ACHN (cell line): Measurements from ENCODE around the gene GRHPR.
"Not testable (repeated sequence)": the region's sequence is repeated elsewhere in the genome, so short reads cannot be mapped to it uniquely, and the experiment has no call there.

ENCODE experiments used
- DNase-seq: peaks from one replicate; pipeline ENCODE4 v3.0.0-alpha.2; 2015
- in situ Hi-C: cut with HindIII; loops from 2 replicates; pipeline ENCODE4 v1.10.0; 2017; ENCODE audit warnings: low sequenced_read_pairs, low pct_ligation_motif_present, low pct_unique_long_range_greater_than_20kb

GRHPR gene

DNA sequence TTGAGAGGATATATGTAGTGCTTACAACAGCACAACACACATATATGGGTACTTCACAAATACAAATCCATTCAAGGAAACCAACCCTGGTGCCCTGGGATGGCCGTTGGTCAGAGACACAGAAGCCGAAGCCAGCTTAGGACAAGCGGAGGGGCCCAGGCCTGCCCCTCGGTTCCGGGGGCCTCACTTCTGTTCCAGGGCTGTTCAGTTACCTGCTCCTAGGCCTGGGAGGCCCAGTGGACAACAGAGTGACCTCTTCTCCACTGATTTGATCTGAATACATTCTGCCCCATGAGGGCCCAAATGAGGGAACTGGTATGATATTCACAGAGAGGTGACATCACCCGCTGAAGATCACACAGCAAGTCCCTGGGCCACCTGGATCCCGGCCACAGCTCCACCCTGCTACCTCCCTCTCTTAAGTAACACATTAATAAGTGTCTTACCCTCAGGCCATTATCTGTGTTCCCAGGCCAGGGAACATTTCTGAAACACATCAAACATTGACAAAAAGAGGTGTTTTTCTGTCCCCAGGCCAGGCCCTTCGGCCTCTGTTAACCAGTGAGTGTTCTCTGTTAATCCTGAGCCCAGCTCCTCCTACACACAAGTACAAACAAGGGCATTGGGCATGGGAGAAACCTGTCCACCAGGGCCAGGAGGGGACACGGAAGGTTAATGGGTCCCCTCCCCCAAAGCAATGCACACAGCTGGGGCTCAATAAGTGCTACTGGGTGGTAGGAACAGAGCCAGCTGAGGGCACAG lies 4.5 kb upstream of the GRHPR start:
- no peak for DNase-seq
- in situ Hi-C loops, result no loop called here

DNA sequence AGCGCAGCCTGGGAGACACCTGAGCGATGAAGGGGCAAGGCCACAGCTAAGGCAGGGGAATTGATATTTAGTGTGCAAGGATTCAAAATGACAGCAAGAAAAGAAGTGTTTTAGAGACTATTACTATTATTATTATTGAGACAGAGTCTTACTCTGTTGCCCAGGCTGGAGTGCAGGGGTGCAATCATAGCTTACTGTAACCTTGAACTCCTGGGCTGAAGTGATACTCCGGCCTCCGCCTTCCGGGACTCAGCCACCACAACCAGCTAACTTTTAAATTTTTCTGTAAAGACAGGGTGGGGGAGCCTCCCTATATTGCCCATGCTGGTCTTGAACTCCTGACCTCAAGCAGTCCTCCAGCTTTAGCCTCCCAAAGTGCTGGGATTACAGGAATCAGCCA lies 3.3 kb upstream of the GRHPR start:
- in situ Hi-C loops, result no loop called here
- no peak for DNase-seq

DNA sequence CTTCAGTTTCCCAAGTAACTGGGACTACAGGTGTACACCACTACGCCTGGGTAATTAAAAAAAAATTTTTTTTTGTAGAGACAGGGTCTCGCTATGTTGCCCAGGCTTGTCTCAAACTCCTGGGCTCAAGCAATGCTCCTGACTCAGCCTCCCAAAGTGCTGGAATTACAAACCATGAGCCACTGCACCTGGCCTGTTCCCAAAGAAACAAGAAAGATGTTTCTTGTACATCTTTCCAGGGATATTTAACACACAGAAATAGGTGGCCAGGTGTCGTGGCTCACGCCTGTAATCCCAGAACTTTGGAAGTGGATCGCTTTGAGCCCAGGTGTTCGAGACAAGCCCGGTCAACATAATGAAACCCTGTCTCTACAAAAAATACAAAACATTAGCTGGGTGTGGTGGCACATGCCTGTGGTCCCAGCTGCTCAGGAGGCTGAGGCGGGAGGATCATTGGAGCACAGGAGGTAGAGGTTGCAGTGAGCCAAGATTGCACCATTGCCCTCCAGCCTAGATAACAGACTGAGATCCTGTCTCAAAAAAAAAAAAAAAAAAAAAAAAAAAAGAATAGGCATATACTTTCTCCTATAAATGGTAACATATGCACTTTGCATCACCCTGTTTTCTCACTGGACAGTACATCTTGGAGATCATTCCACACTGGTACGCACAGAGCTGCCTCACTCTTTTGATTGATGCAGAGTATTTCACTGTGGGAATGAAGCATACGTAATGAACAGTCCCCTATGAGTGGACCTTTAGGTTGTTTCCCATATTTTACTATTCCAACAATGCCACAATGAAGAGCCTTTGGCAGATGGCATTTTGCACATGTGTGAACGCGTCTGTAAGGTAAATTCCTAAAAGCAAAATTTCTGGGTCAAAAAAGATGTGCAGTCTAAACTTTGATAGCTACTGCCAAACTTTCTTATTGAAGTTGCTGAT lies 2.0 kb upstream of the GRHPR start:
- DNase-seq, result no peak
- in situ Hi-C loops, result no loop called here

DNA sequence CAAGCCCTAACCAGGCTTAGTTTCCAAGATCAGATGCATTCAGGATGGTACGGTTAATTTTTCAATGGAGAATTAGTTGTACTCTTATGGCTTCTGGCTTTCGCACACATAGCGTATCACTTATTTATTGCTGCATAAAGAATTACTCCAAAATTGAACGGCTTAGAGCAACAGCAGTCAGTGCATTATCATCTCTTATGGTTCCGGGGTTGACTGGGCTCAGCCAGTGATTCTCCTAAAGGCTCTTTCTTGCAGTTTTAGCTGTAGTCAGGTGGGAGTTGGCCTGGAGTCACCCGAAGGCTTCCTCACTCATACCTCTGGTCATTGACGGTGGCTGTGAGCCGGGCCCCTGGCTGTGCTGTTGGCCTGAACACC lies 595 bp upstream of the GRHPR start:
- in situ Hi-C loops, result no loop called here
- DNase-seq, result peak; percentile 17

DNA sequence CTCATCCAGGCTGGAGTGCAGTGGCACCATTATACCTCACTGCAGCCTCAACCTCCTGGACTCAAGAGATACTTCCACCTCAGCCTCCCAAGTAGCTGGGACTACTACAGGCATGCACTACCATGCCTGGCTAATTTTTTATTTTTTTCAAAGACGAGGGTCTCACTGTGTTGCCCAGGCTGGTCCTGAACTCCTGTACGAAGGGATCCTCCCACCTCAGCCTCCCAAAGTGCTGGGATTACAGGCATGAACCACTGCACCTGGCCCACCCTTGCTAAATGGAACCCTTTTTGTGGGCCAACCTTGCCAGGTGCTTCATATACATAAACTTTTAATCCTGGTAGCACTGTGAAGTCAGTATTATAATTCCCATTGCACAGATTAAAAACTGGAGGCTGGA lies 1.0 kb downstream of the GRHPR start:
- DNase-seq, result no peak
- in situ Hi-C loops, result no loop called here

DNA sequence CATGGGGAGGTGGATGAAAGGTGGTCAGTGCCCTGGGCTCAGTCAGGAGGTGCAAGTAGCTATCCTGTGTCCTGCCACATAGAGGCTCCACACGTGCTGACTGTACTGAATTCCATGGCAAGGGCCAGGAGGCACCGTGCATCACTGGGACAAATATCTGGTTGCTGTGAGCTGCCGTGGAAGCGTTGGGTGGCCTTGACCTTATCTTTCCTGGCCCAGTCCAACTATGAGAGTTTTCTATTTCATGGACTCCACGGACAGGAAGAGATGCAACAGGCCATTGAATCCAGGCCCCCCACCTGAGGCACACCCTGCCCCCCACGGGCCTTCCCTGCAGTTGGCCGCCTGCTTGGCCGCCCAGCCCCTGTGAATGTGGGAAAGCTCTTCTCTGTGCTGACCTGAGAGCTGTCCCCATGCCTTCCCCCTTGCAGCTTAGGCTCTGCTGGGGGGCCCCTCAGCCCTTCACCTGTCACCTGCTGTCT lies 1.7 kb downstream of the GRHPR start:
- no peak for DNase-seq
- in situ Hi-C loops, result no loop called here

DNA sequence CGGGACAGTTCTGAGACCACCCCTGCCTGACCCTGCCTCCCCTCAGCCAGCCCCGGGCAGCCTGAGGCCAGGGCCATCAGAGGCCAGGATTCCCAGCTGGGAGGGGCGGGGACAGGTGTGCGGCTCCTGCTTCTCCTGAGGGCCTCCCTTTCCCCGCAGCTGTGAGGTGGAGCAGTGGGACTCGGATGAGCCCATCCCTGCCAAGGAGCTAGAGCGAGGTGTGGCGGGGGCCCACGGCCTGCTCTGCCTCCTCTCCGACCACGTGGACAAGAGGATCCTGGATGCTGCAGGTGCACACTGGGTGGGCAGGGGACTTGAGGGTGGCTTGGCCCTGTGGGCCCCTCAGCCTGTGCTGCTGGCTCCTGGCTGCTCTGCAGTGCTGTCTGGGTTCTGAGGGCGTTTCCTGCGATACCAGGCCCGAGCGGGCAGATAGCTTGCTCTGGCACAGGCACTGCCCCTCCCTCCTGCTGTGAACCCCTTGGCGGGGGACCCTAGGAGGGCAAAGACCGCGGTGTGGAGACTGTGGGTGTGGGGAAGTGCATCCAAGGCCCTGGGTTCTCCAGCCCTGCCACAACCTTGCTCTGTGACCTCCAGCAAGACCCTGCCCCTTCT lies 2.3 kb downstream of the GRHPR start:
- in situ Hi-C loops, result no loop called here
- no peak for DNase-seq

DNA sequence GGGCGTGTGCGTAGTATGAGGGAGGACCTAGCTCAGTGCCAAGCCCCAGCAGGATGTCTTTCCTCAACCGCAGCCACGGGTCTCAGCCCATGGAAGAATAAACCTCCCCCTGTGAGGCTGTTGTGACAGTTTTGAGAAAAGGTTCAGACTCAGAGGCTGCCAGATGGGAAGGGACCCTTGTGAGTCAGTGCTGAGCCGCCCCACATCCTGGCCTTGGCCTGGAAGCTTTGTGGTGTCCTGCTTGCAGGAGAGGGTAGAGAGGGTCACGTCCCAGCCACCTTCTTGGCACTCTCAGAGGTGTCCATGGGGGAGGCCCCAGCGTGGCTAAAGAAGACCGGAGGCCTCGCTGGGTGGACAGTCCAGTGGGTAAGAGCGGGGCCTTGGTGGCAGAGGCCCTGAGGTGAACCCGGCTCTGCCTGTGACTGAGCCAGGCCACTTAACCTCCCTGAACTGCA lies 2.8 kb downstream of the GRHPR start:
- DNase-seq, result no peak
- in situ Hi-C loops, result no loop called here

DNA sequence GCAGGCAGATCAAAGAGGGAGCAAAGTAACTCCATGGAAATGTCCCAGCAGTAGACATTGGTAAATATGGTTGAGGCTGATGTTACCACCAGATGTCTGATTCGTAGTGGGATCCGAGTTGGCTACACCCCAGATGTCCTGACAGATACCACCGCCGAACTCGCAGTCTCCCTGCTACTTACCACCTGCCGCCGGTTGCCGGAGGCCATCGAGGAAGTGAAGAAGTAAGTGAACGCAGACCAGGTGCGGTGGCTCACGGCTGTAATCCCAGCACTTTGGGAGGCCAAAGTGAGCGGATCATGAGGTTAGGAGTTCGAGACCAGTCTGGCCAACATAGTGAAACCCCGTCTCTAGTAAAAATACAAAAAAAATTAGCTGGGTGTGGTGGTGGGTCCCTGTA lies 3.9 kb downstream of the GRHPR start:
- in situ Hi-C loops, DNase-seq: not testable (repeated sequence)

DNA sequence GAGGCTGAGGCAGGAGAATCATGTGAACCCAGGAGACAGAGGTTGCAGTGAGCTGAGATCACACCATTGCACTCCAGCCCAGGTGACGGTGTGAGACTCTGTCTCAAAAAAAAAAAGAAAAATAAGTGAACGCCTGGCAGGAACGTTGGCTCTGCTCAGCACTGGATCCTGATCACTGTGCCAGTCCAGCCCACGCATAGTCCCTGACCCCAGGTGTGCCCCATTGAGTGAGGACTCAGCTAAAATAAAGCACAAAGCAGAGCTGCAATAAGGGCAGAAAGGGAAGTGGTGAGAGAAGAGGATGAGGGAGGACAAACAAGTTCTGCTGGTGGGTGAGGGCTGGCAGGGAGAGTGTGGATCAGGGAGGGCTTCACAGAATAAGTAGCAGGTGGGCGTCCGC lies 4.3 kb downstream of the GRHPR start:
- in situ Hi-C loops, result no loop called here
- DNase-seq, result no peak

DNA sequence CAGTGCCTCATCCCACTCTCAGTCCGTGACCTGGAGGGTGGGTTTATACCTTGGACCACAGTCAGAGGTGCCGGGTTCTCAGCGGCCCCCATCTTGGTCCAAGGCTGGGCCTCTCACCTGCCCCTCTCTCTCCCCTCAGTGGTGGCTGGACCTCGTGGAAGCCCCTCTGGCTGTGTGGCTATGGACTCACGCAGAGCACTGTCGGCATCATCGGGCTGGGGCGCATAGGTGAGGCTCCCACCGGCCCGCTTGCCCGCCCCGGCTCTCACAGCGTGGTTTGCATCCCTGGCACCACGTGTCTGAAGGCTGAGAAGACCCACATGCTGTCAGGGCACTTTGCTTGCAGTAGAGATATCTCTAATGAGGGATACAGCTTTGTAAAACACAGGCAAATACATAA lies 5.8 kb downstream of the GRHPR start:
- no peak for DNase-seq
- in situ Hi-C loops, result no loop called here

DNA sequence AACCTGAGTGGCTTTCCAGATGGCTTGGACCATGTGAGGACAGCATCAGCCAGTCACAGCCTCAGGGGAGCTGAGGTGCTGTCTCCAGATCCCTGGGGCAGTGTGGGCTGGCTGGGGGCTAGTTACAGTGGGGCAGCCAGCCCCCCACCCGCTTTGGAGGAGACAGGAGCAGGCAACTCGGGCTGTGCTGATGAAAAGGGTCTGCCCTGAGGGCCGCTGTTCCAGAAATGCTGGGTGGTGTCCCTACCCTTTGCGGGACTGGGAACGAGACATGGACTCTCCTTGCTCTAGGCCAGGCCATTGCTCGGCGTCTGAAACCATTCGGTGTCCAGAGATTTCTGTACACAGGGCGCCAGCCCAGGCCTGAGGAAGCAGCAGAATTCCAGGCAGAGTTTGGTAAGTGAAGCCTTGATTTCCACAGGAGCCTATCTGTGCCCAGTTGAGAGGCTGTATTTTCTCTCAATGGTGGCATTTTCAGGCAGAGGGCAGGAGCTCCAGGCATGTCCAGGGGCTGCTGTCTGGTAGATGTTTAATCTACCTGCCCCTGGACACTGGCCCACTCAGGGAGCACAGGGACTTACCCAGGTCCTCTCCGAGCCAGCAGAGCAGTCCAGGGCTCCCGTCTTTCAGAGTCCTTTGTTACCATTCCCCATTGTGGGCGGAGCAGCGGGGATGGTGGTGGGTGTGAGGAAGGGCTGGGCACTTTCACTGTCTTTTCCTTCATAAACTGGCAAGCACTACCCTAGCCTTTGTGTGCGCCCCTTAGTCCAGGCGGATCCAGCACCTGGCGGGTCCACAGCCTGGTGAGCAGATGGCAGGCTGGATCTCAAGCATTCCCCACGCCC lies 7.2 kb downstream of the GRHPR start:
- in situ Hi-C loops, result no loop called here
- DNase-seq, result no peak

DNA sequence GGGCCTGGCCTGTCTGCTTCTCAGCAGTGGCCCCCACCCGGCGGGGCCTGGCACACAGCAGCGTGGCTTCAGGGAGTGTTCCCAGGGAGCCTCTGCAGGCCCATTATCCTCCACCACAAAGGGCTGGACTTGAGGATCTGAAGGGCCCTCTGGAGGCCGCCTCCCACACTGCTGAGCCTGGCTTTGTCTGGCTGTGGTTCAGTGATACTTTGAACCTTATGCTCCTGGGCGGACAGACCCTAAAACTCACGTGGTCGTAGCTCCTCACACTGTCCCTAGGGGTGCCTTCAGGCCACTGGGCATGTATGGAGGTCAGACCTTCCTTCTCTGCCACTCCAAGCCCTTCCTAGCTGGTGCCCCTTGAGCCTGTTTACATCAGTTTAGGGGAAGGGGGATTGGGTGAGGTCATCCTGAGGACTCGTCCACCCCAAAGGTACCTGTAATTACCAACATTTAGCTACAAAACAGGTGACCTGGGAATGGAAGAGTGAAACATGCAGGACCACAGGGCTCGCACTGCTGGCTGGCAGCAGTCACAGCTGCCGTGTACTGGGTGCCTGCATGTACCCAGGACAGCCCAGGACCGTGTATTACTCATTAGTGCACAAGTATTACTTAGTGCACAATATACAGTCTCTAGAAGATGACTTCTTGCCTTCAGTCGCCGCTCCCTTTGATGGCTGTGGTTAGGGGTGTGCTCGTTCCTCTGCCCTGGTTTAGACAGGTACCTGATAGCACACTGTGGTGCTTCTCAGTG lies 8.5 kb downstream of the GRHPR start:
- no peak for DNase-seq
- in situ Hi-C loops, result no loop called here

DNA sequence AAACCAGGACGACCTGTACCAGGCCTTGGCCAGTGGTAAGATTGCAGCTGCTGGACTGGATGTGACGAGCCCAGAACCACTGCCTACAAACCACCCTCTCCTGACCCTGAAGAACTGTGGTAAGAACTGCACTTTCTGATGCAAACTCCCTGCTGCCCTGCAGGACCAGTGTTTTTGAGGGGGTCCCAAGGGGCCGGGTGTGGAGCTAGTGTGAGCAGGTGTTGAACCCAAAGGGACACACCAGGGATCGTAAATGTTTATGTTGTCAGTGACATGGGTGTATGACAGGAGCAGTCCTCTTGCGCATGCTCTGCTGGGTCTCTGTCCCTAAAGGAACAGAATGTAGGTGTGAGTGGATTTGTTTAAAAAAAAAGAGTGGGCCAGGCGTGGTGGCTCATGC lies 9.5 kb downstream of the GRHPR start:
- DNase-seq, result no peak
- in situ Hi-C loops, result no loop called here

DNA sequence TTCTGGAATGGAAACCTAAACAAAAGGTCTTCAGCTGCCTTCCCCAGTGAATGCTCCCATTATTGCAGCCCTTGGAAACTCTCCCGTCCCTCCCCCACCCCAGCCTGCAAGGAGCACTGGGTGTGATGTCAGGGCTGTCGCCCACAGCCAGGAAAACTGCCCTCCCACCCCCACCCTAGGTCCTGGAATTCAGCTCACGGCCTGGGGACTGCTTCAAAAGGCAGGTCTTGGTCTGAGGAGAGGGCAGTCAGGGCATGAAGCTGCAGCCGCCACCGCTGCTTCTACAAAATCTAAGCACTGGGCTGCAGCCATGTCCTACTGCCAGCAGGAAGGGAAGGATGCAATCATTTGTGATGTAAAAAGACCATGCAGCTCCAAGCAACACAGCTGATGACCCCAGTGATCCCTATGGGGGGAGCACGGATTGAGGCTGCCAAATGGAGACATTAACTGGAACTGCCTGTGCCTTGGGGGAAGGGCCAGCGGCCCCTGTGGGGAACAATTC lies 11.4 kb downstream of the GRHPR start:
- DNase-seq, result no peak
- in situ Hi-C loops, result no loop called here

DNA sequence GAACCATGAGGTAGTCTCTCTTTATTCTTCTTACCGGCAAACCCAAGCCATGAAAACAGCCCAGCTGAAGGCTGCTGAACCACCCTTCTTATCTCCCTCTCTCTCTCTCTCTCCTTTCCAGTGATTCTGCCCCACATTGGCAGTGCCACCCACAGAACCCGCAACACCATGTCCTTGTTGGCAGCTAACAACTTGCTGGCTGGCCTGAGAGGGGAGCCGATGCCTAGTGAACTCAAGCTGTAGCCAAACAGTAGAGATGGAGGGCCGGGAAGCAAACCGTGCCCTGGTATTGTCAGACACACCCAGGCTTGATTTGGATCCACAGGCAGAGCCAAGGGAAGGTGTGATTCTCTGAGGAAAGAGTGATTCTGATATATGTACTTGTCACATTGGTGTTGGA lies 14.0 kb downstream of the GRHPR start:
- in situ Hi-C loops, result no loop called here
- no peak for DNase-seq

DNA sequence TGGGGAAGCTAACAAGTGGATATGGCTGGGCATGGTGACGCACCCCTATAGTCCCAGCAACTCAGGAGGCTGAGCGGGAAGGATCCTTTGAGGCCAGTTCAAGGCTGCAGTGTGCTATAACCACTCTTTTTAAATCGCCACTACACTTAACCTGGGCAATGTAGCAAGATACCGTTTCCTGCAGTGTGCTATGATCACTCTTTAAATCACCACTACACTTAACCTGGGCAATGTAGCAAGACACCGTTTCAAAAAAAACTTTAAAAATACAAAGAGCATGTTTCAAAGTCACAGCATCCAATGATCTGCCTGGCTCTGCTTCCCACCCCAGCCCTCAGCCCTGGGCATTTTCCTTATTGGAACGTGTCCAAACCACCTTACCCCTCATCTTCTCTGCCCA lies 14.5 kb downstream of the GRHPR start:
- in situ Hi-C loops, result no loop called here
- DNase-seq, result no peak

DNA sequence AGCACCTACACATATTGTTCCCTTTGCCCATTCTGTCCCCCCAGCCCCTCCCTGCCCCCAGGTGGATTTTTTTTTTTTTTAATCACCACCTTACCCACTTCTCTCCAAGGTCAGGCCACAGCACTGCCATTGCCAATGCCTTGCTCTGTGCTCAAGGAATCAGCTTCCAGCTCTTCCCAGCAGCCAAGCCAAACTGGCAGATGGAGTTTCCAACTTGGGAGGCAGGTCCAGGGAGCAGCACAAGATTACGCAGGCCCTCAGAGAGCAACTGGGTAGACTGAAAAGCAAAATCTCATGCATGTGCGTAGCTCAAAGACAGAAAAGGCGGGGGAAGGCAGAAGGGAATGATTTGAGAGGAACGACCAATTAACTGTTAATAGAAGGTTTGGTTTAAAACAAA lies 15.1 kb downstream of the GRHPR start:
- DNase-seq, result no peak
- in situ Hi-C loops, result no loop called here
